H7 (cell line): ENCODE data around the gene NPIPA7. TPM values are rescaled to one million over a fixed set of nuclear protein-coding genes. Genes with fewer than 3 reads are reported as not detected.
"Not testable (repeated sequence)": the region's sequence is repeated elsewhere in the genome, so short reads cannot be mapped to it uniquely, and the experiment has no call there.

Experiments used
- DNase-seq: peaks from one replicate; pipeline ENCODE4 v3.0.0; 2012
- H3K27me3 ChIP-seq: 2 replicates; pipeline ENCODE4 v1.6.0; 2011; ENCODE audit warnings: mild to moderate bottlenecking, low read length; ENCODE audit not compliant: control insufficient read depth, insufficient read depth
- H3K36me3 ChIP-seq: replicated peaks from 2 replicates; pipeline ENCODE4 v1.5.1; 2011; ENCODE audit warnings: low read length; ENCODE audit not compliant: control insufficient read depth, insufficient read depth
- H3K4me3 ChIP-seq: 2 replicates; pipeline ENCODE4 v1.5.1; 2011; ENCODE audit warnings: low read depth, mild to moderate bottlenecking, control low read depth, low read length, moderate library complexity; ENCODE audit not compliant: insufficient read depth
- total RNA-seq: library from RNA; depleted of rRNA; stranded (reverse); fragments of >200 nt; shearing (Covaris generic); gene quantifications from 2 replicates; pipeline ENCODE4 v1.2.3, GENCODE V29; 2014; rRNA removed

The NPIPA7 gene
- total RNA-seq: 1.7 and 1.8 TPM in 2 replicates

DNA sequence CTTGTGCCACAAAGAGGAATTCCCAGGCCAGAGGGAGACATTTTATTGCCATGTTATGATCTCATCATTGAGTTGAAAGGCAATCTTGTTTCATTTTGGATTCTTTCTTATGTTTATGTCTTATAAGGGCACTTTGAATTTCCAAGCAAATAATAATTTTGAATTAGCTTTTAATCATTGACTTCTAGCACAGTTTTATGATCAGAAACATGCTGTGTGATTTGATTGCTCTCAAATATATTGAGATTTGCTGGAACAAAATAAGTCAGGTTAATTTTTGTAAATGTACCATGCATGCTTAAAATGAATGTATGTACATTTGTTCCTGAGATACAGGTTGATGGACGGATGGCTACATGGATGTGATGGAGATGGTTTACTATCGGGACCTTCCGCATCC lies at the start of gene NPIPA7:
TSS of gene NPIPA7 (plus strand) at position 301 of the 400 bp plus-strand sequence. CDS start 105 bp downstream, outside the sequence.
- not testable (repeated sequence) for H3K27me3 ChIP-seq

DNA sequence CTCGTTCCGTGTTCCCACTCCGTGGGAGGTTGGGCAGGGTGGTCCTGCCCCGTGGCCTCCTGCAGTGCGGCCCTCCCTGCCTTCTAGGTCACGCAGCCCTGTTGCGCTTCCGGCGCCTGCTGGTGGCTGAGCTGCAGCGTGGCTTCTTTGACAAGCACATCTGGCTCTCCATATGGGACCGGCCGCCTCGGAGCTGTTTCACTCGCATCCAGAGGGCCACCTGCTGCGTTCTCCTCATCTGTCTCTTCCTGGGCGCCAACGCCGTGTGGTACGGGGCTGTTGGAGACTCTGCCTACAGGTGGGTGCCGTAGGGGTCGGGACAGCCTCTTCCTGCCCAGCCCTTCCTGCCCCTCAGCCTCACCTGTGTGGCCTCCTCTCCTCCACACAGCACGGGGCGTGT lies 47.5 kb upstream of the NPIPA7 start:
- not testable (repeated sequence) for DNase-seq, H3K4me3 ChIP-seq, H3K27me3 ChIP-seq, H3K36me3 ChIP-seq

More for the DNA sequence above, at the start of gene NPIPA7:
- not testable (repeated sequence) for H3K4me3 ChIP-seq, DNase-seq, H3K36me3 ChIP-seq

DNA sequence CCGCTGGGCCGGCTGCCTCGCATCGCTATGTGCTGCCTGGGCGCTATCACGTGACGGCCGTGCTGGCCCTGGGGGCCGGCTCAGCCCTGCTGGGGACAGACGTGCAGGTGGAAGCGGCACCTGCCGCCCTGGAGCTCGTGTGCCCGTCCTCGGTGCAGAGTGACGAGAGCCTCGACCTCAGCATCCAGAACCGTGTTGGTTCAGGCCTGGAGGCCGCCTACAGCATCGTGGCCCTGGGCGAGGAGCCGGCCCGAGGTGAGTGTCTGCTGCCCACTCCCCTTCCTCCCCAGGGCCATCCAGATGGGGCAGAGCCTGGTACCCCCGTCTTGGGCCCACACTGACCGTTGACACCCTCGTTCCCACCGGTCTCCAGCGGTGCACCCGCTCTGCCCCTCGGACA lies 21.4 kb upstream of the NPIPA7 start:
- not testable (repeated sequence) for H3K4me3 ChIP-seq, DNase-seq, H3K27me3 ChIP-seq, H3K36me3 ChIP-seq

DNA sequence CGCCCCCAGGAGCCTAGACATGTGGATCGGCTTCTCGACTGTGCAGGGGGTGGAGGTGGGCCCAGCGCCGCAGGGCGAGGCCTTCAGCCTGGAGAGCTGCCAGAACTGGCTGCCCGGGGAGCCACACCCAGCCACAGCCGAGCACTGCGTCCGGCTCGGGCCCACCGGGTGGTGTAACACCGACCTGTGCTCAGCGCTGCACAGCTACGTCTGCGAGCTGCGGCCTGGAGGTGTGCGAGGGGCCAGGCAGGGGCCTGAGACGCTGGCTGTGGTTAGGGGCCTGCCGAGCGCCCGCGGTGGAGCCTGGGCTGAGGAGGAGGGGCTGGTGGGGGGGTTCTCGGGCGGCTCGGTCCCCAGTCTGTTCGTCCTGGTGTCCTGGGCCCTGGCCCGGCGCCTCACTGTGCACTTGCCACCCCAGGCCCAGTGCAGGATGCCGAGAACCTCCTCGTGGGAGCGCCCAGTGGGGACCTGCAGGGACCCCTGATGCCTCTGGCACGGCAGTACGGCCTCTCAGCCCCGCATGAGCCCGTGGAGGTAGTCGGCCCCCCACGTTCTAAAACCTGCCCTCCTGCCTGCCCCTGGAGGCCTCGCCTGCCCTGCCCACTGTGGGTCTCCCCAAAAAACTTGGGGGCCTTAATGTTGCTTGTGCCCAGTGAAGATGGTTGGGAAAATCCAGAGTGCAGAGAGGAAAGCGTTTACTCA lies 20.2 kb upstream of the NPIPA7 start:
- not testable (repeated sequence) for H3K27me3 ChIP-seq, H3K36me3 ChIP-seq, H3K4me3 ChIP-seq, DNase-seq

DNA sequence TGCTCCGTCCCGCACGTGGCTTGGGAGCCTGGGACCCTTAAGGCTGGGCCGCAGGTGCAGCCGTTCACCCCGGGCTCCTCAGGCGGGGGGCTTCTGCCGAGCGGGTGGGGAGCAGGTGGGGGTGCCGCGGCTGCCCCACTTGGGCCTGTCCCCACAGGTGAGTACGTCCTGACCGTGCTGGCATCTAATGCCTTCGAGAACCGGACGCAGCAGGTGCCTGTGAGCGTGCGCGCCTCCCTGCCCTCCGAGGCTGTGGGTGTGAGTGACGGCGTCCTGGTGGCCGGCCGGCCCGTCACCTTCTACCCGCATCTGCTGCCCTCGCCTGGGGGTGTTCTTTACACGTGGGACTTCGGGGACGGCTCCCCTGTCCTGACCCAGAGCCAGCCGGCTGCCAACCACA lies 15.3 kb upstream of the NPIPA7 start:
- H3K36me3 ChIP-seq, H3K4me3 ChIP-seq, DNase-seq, H3K27me3 ChIP-seq: not testable (repeated sequence)

DNA sequence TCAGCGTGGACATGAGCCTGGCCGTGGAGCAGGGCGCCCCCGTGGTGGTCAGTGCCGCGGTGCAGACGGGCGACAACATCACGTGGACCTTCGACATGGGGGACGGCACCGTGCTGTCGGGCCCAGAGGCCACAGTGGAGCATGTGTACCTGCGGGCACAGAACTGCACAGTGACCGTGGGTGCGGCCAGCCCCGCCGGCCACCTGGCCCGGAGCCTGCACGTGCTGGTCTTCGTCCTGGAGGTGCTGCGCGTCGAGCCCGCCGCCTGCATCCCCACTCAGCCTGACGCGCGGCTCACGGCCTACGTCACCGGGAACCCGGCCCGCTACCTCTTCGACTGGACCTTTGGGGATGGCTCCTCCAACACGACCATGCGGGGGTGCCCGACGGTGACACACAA lies 14.8 kb upstream of the NPIPA7 start:
- not testable (repeated sequence) for H3K27me3 ChIP-seq, H3K36me3 ChIP-seq, H3K4me3 ChIP-seq, DNase-seq

DNA sequence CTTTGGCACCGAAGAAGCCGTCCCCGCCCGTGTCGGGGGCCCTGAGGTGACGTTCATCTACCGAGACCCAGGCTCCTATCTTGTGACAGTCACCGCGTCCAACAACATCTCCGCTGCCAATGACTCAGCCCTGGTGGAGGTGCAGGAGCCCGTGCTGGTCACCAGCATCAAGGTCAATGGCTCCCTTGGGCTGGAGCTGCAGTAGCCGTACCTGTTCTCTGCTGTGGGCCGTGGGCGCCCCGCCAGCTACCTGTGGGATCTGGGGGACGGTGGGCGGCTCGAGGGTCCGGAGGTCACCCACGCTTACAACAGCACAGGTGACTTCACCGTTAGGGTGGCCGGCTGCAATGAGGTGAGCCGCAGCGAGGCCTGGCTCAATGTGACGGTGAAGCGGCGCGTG lies 14.2 kb upstream of the NPIPA7 start:
- not testable (repeated sequence) for H3K36me3 ChIP-seq, H3K4me3 ChIP-seq, H3K27me3 ChIP-seq, DNase-seq

DNA sequence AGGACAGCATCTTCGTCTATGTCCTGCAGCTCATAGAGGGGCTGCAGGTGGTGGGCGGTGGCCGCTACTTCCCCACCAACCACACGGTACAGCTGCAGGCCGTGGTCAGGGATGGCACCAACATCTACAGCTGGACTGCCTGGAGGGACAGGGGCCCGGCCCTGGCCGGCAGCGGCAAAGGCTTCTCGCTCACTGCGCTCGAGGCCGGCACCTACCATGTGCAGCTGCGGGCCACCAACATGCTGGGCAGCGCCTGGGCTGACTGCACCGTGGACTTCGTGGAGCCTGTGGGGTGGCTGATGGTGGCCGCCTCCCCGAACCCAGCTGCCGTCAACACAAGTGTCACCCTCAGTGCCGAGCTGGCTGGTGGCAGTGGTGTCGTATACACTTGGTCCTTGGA lies 13.6 kb upstream of the NPIPA7 start:
- not testable (repeated sequence) for DNase-seq, H3K4me3 ChIP-seq

DNA sequence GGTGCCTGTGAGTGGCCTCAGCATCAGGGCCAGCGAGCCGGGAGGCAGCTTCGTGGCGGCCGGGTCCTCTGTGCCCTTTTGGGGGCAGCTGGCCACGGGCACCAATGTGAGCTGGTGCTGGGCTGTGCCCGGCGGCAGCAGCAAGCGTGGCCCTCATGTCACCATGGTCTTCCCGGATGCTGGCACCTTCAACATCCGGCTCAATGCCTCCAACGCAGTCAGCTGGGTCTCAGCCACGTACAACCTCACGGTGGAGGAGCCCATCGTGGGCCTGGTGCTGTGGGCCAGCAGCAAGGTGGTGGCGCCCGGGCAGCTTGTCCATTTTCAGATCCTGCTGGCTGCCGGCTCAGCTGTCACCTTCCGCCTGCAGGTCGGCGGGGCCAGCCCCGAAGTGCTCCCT lies 13.1 kb upstream of the NPIPA7 start:
- not testable (repeated sequence) for H3K36me3 ChIP-seq, H3K27me3 ChIP-seq, DNase-seq, H3K4me3 ChIP-seq

More for the DNA sequence above, 13.6 kb upstream of the NPIPA7 start:
- not testable (repeated sequence) for H3K27me3 ChIP-seq, H3K36me3 ChIP-seq

DNA sequence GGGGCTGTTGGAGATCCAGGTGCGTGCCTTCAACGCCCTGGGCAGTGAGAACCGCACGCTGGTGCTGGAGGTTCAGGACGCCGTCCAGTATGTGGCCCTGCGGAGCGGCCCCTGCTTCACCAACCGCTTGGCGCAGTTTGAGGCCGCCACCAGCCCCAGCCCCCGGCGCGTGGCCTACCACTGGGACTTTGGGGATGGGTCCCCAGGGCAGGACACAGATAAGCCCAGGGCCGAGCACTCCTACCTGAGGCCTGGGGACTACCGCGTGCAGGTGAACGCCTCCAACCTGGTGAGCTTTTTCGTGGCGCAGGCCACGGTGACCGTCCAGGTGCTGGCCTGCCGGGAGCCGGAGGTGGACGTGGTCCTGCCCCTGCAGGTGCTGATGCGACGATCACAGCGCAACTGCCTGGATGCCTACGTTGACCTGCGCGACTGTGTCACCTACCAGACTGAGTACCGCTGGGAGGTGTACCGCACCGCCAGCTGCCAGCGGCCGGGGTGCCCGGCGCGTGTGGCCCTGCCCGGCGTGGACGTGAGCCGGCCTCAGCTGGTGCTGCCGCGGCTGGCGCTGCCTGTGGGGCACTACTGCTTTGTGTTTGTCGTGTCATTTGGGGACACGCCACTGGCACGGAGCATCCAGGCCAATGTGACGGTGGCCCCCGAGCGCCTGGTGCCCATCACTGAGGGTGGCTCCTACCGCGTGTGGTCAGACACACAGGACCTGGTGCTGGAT lies 12.2 kb upstream of the NPIPA7 start:
- H3K4me3 ChIP-seq, DNase-seq, H3K27me3 ChIP-seq, H3K36me3 ChIP-seq: not testable (repeated sequence)

DNA sequence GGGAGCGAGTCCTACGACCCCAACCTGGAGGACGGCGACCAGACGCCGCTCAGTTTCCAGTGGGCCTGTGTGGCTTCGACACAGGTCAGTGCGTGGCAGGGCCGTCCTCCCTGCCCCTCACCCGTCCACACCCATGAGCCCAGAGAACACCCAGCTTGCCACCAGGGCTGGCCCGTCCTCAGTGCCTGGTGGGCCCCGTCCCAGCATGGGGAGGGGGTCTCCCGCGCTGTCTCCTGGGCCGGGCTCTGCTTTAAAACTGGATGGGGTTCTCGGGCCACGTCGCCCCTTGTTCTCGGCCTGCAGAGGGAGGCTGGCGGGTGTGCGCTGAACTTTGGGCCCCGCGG lies 11.7 kb upstream of the NPIPA7 start:
- not testable (repeated sequence) for H3K36me3 ChIP-seq, H3K27me3 ChIP-seq, DNase-seq, H3K4me3 ChIP-seq

DNA sequence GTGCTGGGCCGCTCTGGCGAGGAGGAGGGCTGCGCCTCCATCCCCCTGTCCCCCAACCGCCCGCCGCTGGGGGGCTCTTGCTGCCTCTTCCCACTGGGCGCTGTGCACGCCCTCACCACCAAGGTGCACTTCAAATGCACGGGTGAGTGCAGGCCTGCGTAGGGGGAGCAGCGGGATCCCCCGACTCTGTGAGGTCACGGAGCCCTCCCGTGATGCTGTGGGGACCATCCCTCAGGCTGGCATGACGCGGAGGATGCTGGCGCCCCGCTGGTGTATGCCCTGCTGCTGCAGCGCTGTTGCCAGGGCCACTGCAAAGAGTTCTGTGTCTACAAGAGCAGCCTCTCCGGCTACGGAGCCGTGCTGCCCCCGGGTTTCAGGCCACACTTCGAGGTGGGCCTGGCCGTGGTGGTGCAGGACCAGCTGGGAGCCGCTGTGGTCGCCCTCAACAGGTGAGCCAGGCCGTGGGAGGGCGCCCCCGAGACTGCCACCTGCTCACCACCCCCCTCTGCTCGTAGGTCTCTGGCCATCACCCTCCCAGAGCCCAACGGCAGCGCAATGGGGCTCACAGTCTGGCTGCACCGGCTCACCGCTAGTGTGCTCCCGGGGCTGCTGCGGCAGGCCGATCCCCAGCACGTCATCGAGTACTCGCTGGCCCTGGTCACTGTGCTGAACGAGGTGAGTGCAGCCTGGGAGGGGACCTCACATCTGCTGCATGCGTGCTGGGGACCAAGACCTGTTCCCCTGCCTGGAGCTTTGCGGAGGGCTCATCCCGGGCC lies 9.7 kb upstream of the NPIPA7 start:
- DNase-seq, H3K27me3 ChIP-seq, H3K36me3 ChIP-seq, H3K4me3 ChIP-seq: not testable (repeated sequence)

DNA sequence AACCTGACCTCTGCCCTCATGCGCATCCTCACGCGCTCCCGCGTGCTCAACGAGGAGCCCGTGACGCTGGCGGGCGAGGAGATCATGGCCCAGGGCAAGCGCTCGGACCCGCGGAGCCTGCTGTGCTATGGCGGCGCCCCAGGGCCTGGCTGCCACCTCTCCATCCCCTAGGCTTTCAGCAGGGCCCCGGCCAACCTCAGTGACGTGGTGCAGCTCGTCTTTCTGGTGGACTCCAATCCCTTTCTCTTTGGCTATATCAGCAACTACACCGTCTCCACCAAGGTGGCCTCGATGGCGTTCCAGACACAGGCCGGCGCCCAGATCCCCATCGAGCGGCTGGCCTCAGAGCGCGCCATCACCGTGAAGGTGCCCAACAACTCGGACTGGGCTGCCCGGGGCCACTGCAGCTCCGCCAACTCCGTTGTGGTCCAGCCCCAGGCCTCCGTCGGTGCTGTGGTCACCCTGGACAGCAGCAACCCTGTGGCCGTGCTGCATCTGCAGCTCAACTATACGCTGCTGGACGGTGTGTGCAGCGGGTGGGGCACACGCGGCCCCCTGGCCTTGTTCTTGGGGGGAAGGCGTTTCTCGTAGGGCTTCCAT lies 7.7 kb upstream of the NPIPA7 start:
- H3K36me3 ChIP-seq, H3K4me3 ChIP-seq, DNase-seq: not testable (repeated sequence)

DNA sequence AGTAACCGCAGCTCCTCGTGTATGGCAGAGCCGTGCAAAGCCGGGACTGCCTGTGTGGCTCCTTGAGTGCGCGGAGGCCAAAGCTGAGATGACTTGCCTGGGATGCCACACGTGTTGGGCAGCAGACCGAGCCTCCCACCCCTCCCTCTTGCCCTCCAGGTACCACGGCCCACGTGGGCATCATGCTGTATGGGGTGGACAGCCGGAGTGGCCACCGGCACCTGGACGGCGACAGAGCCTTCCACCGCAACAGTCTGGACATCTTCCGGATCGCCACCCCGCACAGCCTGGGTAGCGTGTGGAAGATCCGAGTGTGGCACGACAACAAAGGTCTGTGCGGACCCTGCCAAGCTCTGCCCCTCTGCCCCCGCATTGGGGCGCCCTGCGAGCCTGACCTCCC lies 4.7 kb upstream of the NPIPA7 start:
- H3K36me3 ChIP-seq, H3K4me3 ChIP-seq, DNase-seq, H3K27me3 ChIP-seq: not testable (repeated sequence)

More for the DNA sequence above, 7.7 kb upstream of the NPIPA7 start:
- H3K27me3 ChIP-seq: not testable (repeated sequence)
